ENCODE results near the gene SPTB. TPM values are rescaled to one million over a fixed set of nuclear protein-coding genes. Genes with fewer than 3 reads are reported as not detected.
A peak's percentile ranks its signal among the peaks of the same experiment; 100 is the strongest.

Gene SPTB
- total and polyA plus RNA-seq, 9 of the 15 experiments (the other 6 are each of a cell fraction or from before 2014, with no cell fraction given) = 0.21 to 45.9 (median 11.7) TPM

DNA sequence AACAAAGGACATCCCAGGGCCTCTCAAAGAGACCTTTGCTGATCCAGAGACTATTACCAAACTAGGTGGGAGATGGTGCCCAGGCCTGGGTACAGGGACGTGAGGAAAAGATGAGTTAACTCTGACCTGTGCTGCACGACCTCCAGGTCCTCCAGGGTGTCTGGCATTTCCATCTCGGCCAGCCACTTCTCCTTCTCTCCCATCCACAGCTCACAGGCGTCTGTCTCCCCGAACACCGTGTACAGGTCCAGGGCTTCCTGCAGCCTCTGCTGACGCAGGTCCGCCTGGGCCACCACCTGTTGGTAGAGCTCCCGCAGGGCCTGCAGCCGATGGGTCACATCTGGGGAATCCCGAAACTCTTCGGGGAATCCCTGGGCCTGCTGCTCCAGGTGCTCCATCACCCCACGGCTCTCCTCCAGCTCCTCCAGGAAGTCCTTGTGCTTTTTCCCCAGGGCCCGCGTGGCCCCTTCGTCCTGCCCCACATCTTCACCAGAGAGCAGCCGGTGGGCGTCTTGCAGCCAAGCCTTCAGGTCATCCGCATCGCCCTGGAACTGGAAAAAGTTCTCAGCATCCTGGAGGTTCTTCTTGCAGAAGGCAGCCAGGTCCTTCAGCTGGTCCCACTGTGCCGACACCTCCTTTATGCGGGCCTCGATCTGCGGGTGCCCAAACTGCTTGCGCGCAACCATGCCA, 86.7 kb downstream of the SPTB start:
- Histone ChIP-seq H2AFZ (ENCODE audit: low read depth, low read length) (no peak overlapping the region), H3K9me3 (replicated peaks; ENCODE audit: control insufficient read depth, insufficient read depth, low read depth, low read length) (no peaks in the 10 kb centered on the region), H3K27ac (ENCODE audit: extremely low read depth, low read depth, low read length) (no peak overlapping the region), H3K4me3 (no peak overlapping the region), H3K9ac (ENCODE audit: insufficient read depth in 1 of 2, low read depth in 2 of 2, low read length in 2 of 2) (no peak overlapping the region), H3K27me3 (ENCODE audit: control insufficient read depth in 2 of 2, insufficient read depth in 2 of 2, low read length in 2 of 2) (no peaks in the 10 kb centered on the region), H3K9me1 (ENCODE audit: control insufficient read depth, insufficient read depth, low read length) (no peaks in the 10 kb centered on the region), H3K4me2 (ENCODE audit: insufficient read depth, low read length) (no peak overlapping the region), H4K20me1 (replicated peaks; ENCODE audit: control insufficient read depth, insufficient read depth, low read length) (no peaks in the 10 kb centered on the region), H3K36me3 (ENCODE audit: control insufficient read depth, insufficient read depth, low read length) (peaks cover 83% of the 10 kb centered on the region; the same call in 2 of the 3 replicates), H3K79me2 (ENCODE audit: control insufficient read depth, insufficient read depth, low read length) (no peaks in the 10 kb centered on the region), H3K4me1 (replicated peaks in 1 of 2; ENCODE audit: control insufficient read depth in 2 of 2, insufficient read depth in 2 of 2, low read length in 2 of 2) (no peaks in the 10 kb centered on the region)
- 85% methylated on average over 17 of the region's 26 CpGs for WGBS (ENCODE audit: insufficient coverage, low coverage, missing lambda C conversion rate)
- TSS peak; percentile 41 for BruUV-seq (replicated peaks)
- FAIRE-seq = no peak
- ChIA-PET CTCF (ENCODE audit: low intra/inter-chr PET ratio) (no interaction called here), POLR2A (interaction anchor here (0.7 kb wide), 1 partner anchor 29 kb away, joined by 3 read pairs; no protein-coding TSS in a partner anchor)
- ATAC-seq = no peak
- DNase-seq (ENCODE audit: extremely low read depth in 1 of 4, low spot score in 3 of 4) = no peak
- in situ Hi-C loops (cut with MboI) = no loop called here
- TF ChIP-seq ETV1 (tag; conservative IDR thresholded peaks at IDR 0.05; ENCODE audit: low read depth) = no peak
- TF ChIP-seq RBM15 (IDR thresholded peaks at IDR 0.05; ENCODE audit: insufficient read depth, low read length) = no peak
- 0 out of 2 replicates have a peak, but pooled peaks have one; percentile 11 for TF ChIP-seq POLR2G (IDR thresholded peaks at IDR 0.05; ENCODE audit: low read depth, low read length)
- TF ChIP-seq TCF7L2 (IDR thresholded peaks at IDR 0.05; ENCODE audit: low read depth, low read length) = no peak
- no peak for TF ChIP-seq SIRT6 (IDR thresholded peaks at IDR 0.05; ENCODE audit: low read depth, low read length)
- TF ChIP-seq TAF9B (IDR thresholded peaks at IDR 0.05; ENCODE audit: partially characterized antibody) = no peak
- intact Hi-C loops (cut with micrococcal nuclease) = no loop called here

Measured in K562 (cell line).